ENCODE data around the gene ZNRD2. TPM values are rescaled to one million over a fixed set of nuclear protein-coding genes. Genes with fewer than 3 reads are reported as not detected.

The ZNRD2 gene
- total and polyA plus RNA-seq, 10 of the 15 experiments (the other 5 are each of a cell fraction or from before 2014, with no cell fraction given): 7.9 to 111 (median 55.4) TPM

GRCh38 chr11:65578667-65579066 lies 8.4 kb downstream of the ZNRD2 start:
- DNase-seq (ENCODE audit: low read depth, low spot score): no peak
- Histone ChIP-seq H4K20me1 (ENCODE audit: control insufficient read depth, insufficient read depth) (no peaks in the 10 kb centered on the region; the same call in 1 of the 2 replicates), H3K4me3 (0 out of 2 replicates have a peak overlapping the region, but pooled peaks have one; percentile 1), H3K9ac (ENCODE audit: control insufficient read depth, insufficient read depth, low read length) (no peak overlapping the region), H3K79me2 (ENCODE audit: control insufficient read depth, insufficient read depth, low read length) (peaks cover 46% of the 10 kb centered on the region), H3K4me1 (ENCODE audit: control insufficient read depth, insufficient read depth, low read length) (peaks cover 17% of the 10 kb centered on the region), H3K9me3 (replicated peaks; ENCODE audit: control insufficient read depth, insufficient read depth, low read length) (no peaks in the 10 kb centered on the region), H3K27ac (ENCODE audit: control insufficient read depth, insufficient read depth) (no peak overlapping the region; the same call in 1 of the 2 replicates), H2AFZ (ENCODE audit: control insufficient read depth, low read depth, low read length) (no peak overlapping the region), H3K36me3 (ENCODE audit: control insufficient read depth in 2 of 2, insufficient read depth in 2 of 2, low read length in 1 of 2) (peaks cover 5 to 15% of the 10 kb centered on the region in 2 experiments; a peak in 3 of 4 replicates), H3K4me2 (ENCODE audit: control insufficient read depth, insufficient read depth) (no peak overlapping the region), H3K27me3 (replicated peaks in 1 of 2; ENCODE audit: control insufficient read depth in 2 of 2, insufficient read depth in 2 of 2, low read length in 1 of 2) (no peaks in the 10 kb centered on the region)
- BruUV-seq (replicated peaks): no TSS peak
- in situ Hi-C loops (cut with MboI): no loop called here
- POLR2A ChIA-PET: interaction anchor here (0.5 to 4.9 kb wide), 3 partner anchors 9 to 613 kb away, joined by 3 to 129 read pairs (median 34); partner anchors contain the start of genes MAP3K11 and PCNX3
- TF ChIP-seq SMC3 (IDR thresholded peaks at IDR 0.05; ENCODE audit: borderline replicate concordance, low read length) (no peak), POLR2A (IDR thresholded peaks at IDR 0.05; ENCODE audit: low read depth, low read length) (peak; percentile 40; the same call in 1 of the 2 replicates)
- WGBS (ENCODE audit: insufficient coverage, insufficient replicate concordance, low lambda C conversion rate, missing lambda C conversion rate): 97% methylated on average over 3 of the region's 3 CpGs
- RAD21 ChIA-PET (ENCODE audit: unreplicated experiment): interaction anchor here (0.9 to 4.0 kb wide), 2 partner anchors 9 to 37 kb away, joined by 3 to 132 read pairs; no protein-coding TSS in a partner anchor
- SMC1A ChIA-PET (ENCODE audit: uncharacterized antibody, unreplicated experiment): interaction anchor here (0.6 to 4.2 kb wide), 2 partner anchors 9 to 15 kb away, joined by 3 to 93 read pairs; no protein-coding TSS in a partner anchor
- CTCF ChIA-PET: interaction anchor here (5.7 kb wide), 1 partner anchor 9 kb away, joined by 130 read pairs; no protein-coding TSS in a partner anchor
- intact Hi-C loops (cut with micrococcal nuclease; ENCODE audit: unreplicated experiment): no loop called here
- no peak for FAIRE-seq
- ATAC-seq: no peak

GRCh38 chr11:65579291-65579690 lies 9.0 kb downstream of the ZNRD2 start:
- Histone ChIP-seq H3K27me3 (replicated peaks in 1 of 2; ENCODE audit: control insufficient read depth in 2 of 2, insufficient read depth in 2 of 2, low read length in 1 of 2) (no peaks in the 10 kb centered on the region), H4K20me1 (ENCODE audit: control insufficient read depth, insufficient read depth) (no peaks in the 10 kb centered on the region; the same call in 1 of the 2 replicates), H3K4me2 (ENCODE audit: control insufficient read depth, insufficient read depth) (no peak overlapping the region), H3K36me3 (ENCODE audit: control insufficient read depth in 2 of 2, insufficient read depth in 2 of 2, low read length in 1 of 2) (peaks cover 5 to 17% of the 10 kb centered on the region in 2 experiments; a peak in 3 of 4 replicates), H3K79me2 (ENCODE audit: control insufficient read depth, insufficient read depth, low read length) (peaks cover 43% of the 10 kb centered on the region), H3K4me3 (no peak overlapping the region), H3K9me3 (replicated peaks; ENCODE audit: control insufficient read depth, insufficient read depth, low read length) (no peaks in the 10 kb centered on the region), H3K9ac (ENCODE audit: control insufficient read depth, insufficient read depth, low read length) (no peak overlapping the region), H3K4me1 (ENCODE audit: control insufficient read depth, insufficient read depth, low read length) (peaks cover 13% of the 10 kb centered on the region), H2AFZ (ENCODE audit: control insufficient read depth, low read depth, low read length) (no peak overlapping the region), H3K27ac (ENCODE audit: control insufficient read depth, insufficient read depth) (no peak overlapping the region)
- no peak for TF ChIP-seq SRF (IDR thresholded peaks at IDR 0.05; ENCODE audit: low read depth in 2 of 2, low read length in 2 of 2)
- no peak for TF ChIP-seq MTA2 (IDR thresholded peaks at IDR 0.05; ENCODE audit: low read depth)
- TF ChIP-seq EED (IDR thresholded peaks at IDR 0.05; ENCODE audit: low read depth): no peak
- no peak for TF ChIP-seq HDAC6 (IDR thresholded peaks at IDR 0.05; ENCODE audit: unreplicated experiment)
- TF ChIP-seq NFYA (IDR thresholded peaks at IDR 0.05; ENCODE audit: borderline replicate concordance, low read depth, low read length): no peak
- no peak for TF ChIP-seq ZBTB11 (CRISPR knock-in tag; IDR thresholded peaks at IDR 0.05)
- no TSS peak for BruUV-seq (replicated peaks)
- SMC1A ChIA-PET (ENCODE audit: uncharacterized antibody, unreplicated experiment): no interaction called here
- CTCF ChIA-PET: interaction anchor here (0.8 to 5.7 kb wide), 2 partner anchors 9 kb away, joined by 3 to 130 read pairs; partner anchors contain the start of gene ZNRD2
- intact Hi-C loops (cut with micrococcal nuclease; ENCODE audit: unreplicated experiment): no loop called here
- no peak for ATAC-seq
- POLR2A ChIA-PET: interaction anchor here (0.5 to 4.9 kb wide), 2 partner anchors 8 to 613 kb away, joined by 3 to 129 read pairs; no protein-coding TSS in a partner anchor
- no peak for FAIRE-seq
- WGBS (ENCODE audit: insufficient coverage, insufficient replicate concordance, low lambda C conversion rate, missing lambda C conversion rate): 100% methylated on average over 4 of the region's 4 CpGs
- RAD21 ChIA-PET (ENCODE audit: unreplicated experiment): no interaction called here
- DNase-seq (ENCODE audit: low read depth, low spot score): no peak
- in situ Hi-C loops (cut with MboI): no loop called here
